ENCODE results near the gene CEACAM1.

DNA sequence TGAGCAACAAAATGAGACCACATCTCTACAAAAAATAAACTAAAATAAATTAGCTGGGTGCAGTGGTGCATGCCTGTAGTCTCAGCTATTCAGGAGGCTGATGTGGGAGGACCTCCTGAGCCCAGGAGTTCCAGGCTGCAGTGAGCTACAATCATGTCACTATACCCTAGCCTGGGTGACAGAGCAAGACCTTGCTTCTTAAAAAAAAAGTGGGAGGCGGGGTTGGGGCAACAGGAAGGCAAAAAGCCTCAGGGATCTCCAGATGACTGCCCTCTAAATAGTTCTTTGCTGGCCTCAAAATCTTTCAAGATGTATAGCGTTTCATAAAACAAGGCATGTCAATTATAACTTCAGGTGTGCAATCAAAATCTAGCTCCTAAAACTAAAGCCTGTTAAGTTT, 48.0 kb upstream of the CEACAM1 start:
- TF ChIP-seq, protein P1, sequence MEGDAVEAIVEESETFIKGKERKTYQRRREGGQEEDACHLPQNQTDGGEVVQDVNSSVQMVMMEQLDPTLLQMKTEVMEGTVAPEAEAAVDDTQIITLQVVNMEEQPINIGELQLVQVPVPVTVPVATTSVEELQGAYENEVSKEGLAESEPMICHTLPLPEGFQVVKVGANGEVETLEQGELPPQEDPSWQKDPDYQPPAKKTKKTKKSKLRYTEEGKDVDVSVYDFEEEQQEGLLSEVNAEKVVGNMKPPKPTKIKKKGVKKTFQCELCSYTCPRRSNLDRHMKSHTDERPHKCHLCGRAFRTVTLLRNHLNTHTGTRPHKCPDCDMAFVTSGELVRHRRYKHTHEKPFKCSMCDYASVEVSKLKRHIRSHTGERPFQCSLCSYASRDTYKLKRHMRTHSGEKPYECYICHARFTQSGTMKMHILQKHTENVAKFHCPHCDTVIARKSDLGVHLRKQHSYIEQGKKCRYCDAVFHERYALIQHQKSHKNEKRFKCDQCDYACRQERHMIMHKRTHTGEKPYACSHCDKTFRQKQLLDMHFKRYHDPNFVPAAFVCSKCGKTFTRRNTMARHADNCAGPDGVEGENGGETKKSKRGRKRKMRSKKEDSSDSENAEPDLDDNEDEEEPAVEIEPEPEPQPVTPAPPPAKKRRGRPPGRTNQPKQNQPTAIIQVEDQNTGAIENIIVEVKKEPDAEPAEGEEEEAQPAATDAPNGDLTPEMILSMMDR (IDR thresholded peaks at IDR 0.05; ENCODE audit: low read length): no peak
- TF ChIP-seq EZH2 (optimal IDR thresholded peaks at IDR 0.05; ENCODE audit: low read depth, low read length): no peak
